H9 (cell line): ENCODE data around the gene DNASE1L3. TPM values are rescaled to one million over a fixed set of nuclear protein-coding genes. Genes with fewer than 3 reads are reported as not detected.

Experiments
- DNase-seq: peaks from one replicate; pipeline ENCODE4 v3.0.0-alpha.2; 2017
- H2AFZ ChIP-seq: one replicate; pipeline ENCODE4 v1.6.1; 2013; ENCODE audit warnings: mild to moderate bottlenecking, low read length, control low read depth, moderate library complexity
- H2AK5ac ChIP-seq: 2 replicates; pipeline ENCODE4 v1.6.1; 2013; ENCODE audit warnings: low read length, control low read depth, mixed read lengths; ENCODE audit not compliant: insufficient read length
- H2BK120ac ChIP-seq: one replicate; pipeline ENCODE4 v1.6.1; 2013; ENCODE audit warnings: low read depth, mild to moderate bottlenecking, low read length, control low read depth, inconsistent platforms; ENCODE audit not compliant: poor library complexity, severe bottlenecking
- H2BK12ac ChIP-seq: 2 replicates; pipeline ENCODE4 v1.6.1; 2013; ENCODE audit warnings: low read length, control low read depth, mixed read lengths, low read depth; ENCODE audit not compliant: insufficient read length
- H2BK15ac ChIP-seq: 2 replicates; pipeline ENCODE4 v1.6.1; 2013; ENCODE audit warnings: low read depth, low read length, control low read depth
- H2BK20ac ChIP-seq: one replicate; pipeline ENCODE4 v1.6.1; 2013; ENCODE audit warnings: low read depth, mild to moderate bottlenecking, low read length, control low read depth, inconsistent platforms; ENCODE audit not compliant: poor library complexity, severe bottlenecking
- H2BK5ac ChIP-seq: 2 replicates; pipeline ENCODE4 v1.6.1; 2013; ENCODE audit warnings: low read length, control low read depth, mixed read lengths; ENCODE audit not compliant: insufficient read length
- H3K14ac ChIP-seq: 2 replicates; pipeline ENCODE4 v1.6.1; 2013; ENCODE audit warnings: low read length, control low read depth; ENCODE audit not compliant: insufficient read depth
- H3K18ac ChIP-seq: 2 replicates; pipeline ENCODE4 v1.6.1; 2013; ENCODE audit warnings: low read depth, mild to moderate bottlenecking, mixed read lengths, low read length, control low read depth; ENCODE audit not compliant: insufficient read length
- H3K23ac ChIP-seq: 2 replicates; pipeline ENCODE4 v1.6.1; 2013; ENCODE audit warnings: low read length, control low read depth, mixed read lengths, low read depth; ENCODE audit not compliant: insufficient read length
- H3K23me2 ChIP-seq: 2 replicates; pipeline ENCODE4 v1.6.1; 2013; ENCODE audit warnings: low read depth, mild to moderate bottlenecking, mixed read lengths, low read length, control low read depth; ENCODE audit not compliant: insufficient read length, poor library complexity, severe bottlenecking
- H3K27ac ChIP-seq: 2 replicates; pipeline ENCODE4 v1.5.1; 2013; ENCODE audit warnings: low read length, control low read depth, mixed read lengths, low read depth; ENCODE audit not compliant: insufficient read length
- H3K27me3 ChIP-seq: 2 replicates; pipeline ENCODE4 v1.6.1; 2013; ENCODE audit warnings: low read length, control low read depth, inconsistent platforms; ENCODE audit not compliant: insufficient read depth
- H3K4ac ChIP-seq: 2 replicates; pipeline ENCODE4 v1.6.1; 2013; ENCODE audit warnings: low read depth, mild to moderate bottlenecking, control low read depth, inconsistent platforms, low read length, moderate library complexity
- H3K4me1 ChIP-seq: 2 replicates; pipeline ENCODE4 v1.6.1; 2013; ENCODE audit warnings: low read length, control low read depth, inconsistent platforms; ENCODE audit not compliant: insufficient read depth
- H3K4me2 ChIP-seq: 2 replicates; pipeline ENCODE4 v1.6.1; 2013; ENCODE audit warnings: low read length, control low read depth, mixed read lengths; ENCODE audit not compliant: insufficient read length, insufficient read depth
- H3K56ac ChIP-seq: 2 replicates; pipeline ENCODE4 v1.6.1; 2013; ENCODE audit warnings: low read depth, mild to moderate bottlenecking, mixed read lengths, low read length, control low read depth; ENCODE audit not compliant: insufficient read length
- H3K79me1 ChIP-seq: 2 replicates; pipeline ENCODE4 v1.6.1; 2013; ENCODE audit warnings: low read depth, mild to moderate bottlenecking, moderate library complexity, low read length, control low read depth, inconsistent platforms; ENCODE audit not compliant: insufficient read depth, poor library complexity, severe bottlenecking
- H3K79me2 ChIP-seq: 2 replicates; pipeline ENCODE4 v1.6.1; 2013; ENCODE audit warnings: low read length, control low read depth, inconsistent platforms; ENCODE audit not compliant: insufficient read depth
- H3K9ac ChIP-seq: 2 replicates; pipeline ENCODE4 v1.6.1; 2013; ENCODE audit warnings: low read length, control low read depth, mixed read lengths; ENCODE audit not compliant: insufficient read length; ENCODE audit errors: extremely low read depth
- H3K9me3 ChIP-seq: one replicate; pipeline ENCODE4 v1.6.1; 2013; ENCODE audit warnings: low read depth, low read length, inconsistent platforms; ENCODE audit not compliant: control insufficient read depth
- H3T11ph ChIP-seq: one replicate; pipeline ENCODE4 v1.6.1; 2013; ENCODE audit warnings: mild to moderate bottlenecking, low read length, control low read depth, inconsistent platforms
- H4K20me1 ChIP-seq: one replicate; pipeline ENCODE4 v1.6.1; 2013; ENCODE audit not compliant: control insufficient read depth, insufficient read length, insufficient read depth
- H4K5ac ChIP-seq: 2 replicates; pipeline ENCODE4 v1.6.1; 2013; ENCODE audit warnings: low read depth, mild to moderate bottlenecking, mixed read lengths, low read length, control low read depth; ENCODE audit not compliant: insufficient read length
- H4K8ac ChIP-seq: replicated peaks from 2 replicates; pipeline ENCODE4 v1.6.1; 2013; ENCODE audit warnings: low read length, control low read depth, mixed read lengths, low read depth; ENCODE audit not compliant: insufficient read length
- H4K91ac ChIP-seq: 2 replicates; pipeline ENCODE4 v1.6.1; 2013; ENCODE audit warnings: low read depth, mild to moderate bottlenecking, moderate library complexity, mixed read lengths, low read length, control low read depth; ENCODE audit not compliant: insufficient read length
- H3K27ac Mint-ChIP-seq, 3 experiments: 2 replicates in 2 of 3; 3 replicates in 1 of 3; pipeline ENCODE4 v1.8.0; 2020 to 2021; ENCODE audit warnings: mixed read lengths in 3 of 3, mild to moderate bottlenecking in 1 of 3, moderate library complexity in 1 of 3
- H3K27me3 Mint-ChIP-seq: 2 replicates; pipeline ENCODE4 v1.8.0; 2021; ENCODE audit warnings: low read depth, mild to moderate bottlenecking, moderate library complexity, mixed read lengths
- H3K36me3 Mint-ChIP-seq, 3 experiments: 2 replicates in 2 of 3; 3 replicates in 1 of 3; pipeline ENCODE4 v1.8.0; 2020 to 2021; ENCODE audit warnings: low read depth in 3 of 3, mixed read lengths in 3 of 3; ENCODE audit not compliant: insufficient read depth in 1 of 3
- H3K4me1 Mint-ChIP-seq, 2 experiments: 2 replicates each; pipeline ENCODE4 v1.8.0; 2020; ENCODE audit warnings: mixed read lengths in 2 of 2
- H3K4me3 Mint-ChIP-seq, 2 experiments: 2 replicates in 1 of 2; 3 replicates in 1 of 2; pipeline ENCODE4 v1.8.0; 2020 to 2021; ENCODE audit warnings: mild to moderate bottlenecking in 2 of 2, mixed read lengths in 2 of 2, moderate library complexity in 1 of 2
- H3K9me3 Mint-ChIP-seq, 2 experiments: 2 replicates in 1 of 2; 3 replicates in 1 of 2; pipeline ENCODE4 v1.8.0; 2020; ENCODE audit warnings: mild to moderate bottlenecking in 2 of 2, mixed read lengths in 2 of 2, moderate library complexity in 1 of 2
- CTCF ChIP-seq: fragments of 200-600 bp; sonication (generic); conservative IDR thresholded peaks from 3 replicates; pipeline ENCODE4 v1.8.0; 2021; ENCODE audit warnings: antibody characterized with exemption, mild to moderate bottlenecking
- WGBS: extraction: QIAGEN DNeasy Blood & Tissue Kit; methylation state at CpG from one replicate; pipeline ENCODE4 v1.1.7; 2013; ENCODE audit warnings: missing lambda C conversion rate, low lambda C conversion rate, mixed read lengths; ENCODE audit not compliant: insufficient read length; ENCODE audit errors: extremely low coverage; 5-methylcytosine and 5-hydroxymethylcytosine counted together
- total RNA-seq: library from RNA; stranded (reverse); gene quantifications from 2 replicates; pipeline ENCODE4 v1.2.1, GENCODE V29; 2021

The DNASE1L3 gene
- total RNA-seq, 1 experiment from 2014 or later, result not detected

DNA sequence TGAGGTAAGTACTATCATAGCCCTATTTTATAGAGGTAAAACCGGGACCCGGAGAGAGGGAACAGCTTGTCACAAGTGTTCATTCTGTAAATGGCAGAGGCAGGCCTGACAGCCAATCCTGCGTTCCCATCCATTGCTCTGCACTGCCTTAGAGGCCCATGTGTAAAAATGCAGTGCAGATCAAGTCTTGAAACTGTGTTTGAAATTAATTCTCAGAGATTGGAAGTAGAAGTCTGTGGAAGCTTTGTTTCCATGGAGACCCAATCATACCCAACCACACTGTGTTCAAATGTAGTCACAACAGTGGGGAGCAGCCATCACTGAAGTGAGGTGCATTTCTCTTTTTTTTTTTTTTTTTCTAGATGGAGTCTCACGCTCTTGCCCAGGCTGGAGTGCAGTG is 13.1 kb upstream of the DNASE1L3 start:
- peaks cover 5 to 6% of the 10 kb centered on the region in 2 experiments for H3K4me1 Mint-ChIP-seq
- DNase-seq, result no peak
- Histone ChIP-seq H2BK15ac (no peak overlapping the region), H3K23me2 (no peaks in the 10 kb centered on the region), H4K20me1 (no peaks in the 10 kb centered on the region), H3K56ac (no peak overlapping the region), H2AK5ac (no peak overlapping the region), H3K79me2 (no peaks in the 10 kb centered on the region), H3K4me2 (no peak overlapping the region), H3K27me3 (no peaks in the 10 kb centered on the region), H3K27ac (no peak overlapping the region), H2AFZ (no peak overlapping the region), H3K23ac (no peak overlapping the region), H4K8ac (no peak overlapping the region), H2BK120ac (no peak overlapping the region), H3K4ac (no peak overlapping the region), H2BK5ac (no peak overlapping the region), H3K14ac (no peak overlapping the region), H3T11ph (no peak overlapping the region), H4K91ac (no peak overlapping the region), H2BK12ac (no peak overlapping the region), H2BK20ac (no peak overlapping the region), H3K9ac (no peak overlapping the region), H3K4me1 (no peaks in the 10 kb centered on the region), H3K79me1 (no peaks in the 10 kb centered on the region), H4K5ac (no peak overlapping the region), H3K9me3 (no peaks in the 10 kb centered on the region), H3K18ac (no peak overlapping the region)
- H3K27ac Mint-ChIP-seq, result no peak overlapping the region
- no peaks in the 10 kb centered on the region for H3K36me3 Mint-ChIP-seq
- H3K9me3 Mint-ChIP-seq, result no peaks in the 10 kb centered on the region
- H3K4me3 Mint-ChIP-seq, result no peak overlapping the region
- WGBS, result no CpG with 5 or more reads among the region's 4 CpGs
- no peak for TF ChIP-seq CTCF
- peaks cover 28% of the 10 kb centered on the region for H3K27me3 Mint-ChIP-seq
